ENCODE data around the gene NINJ2. TPM values are rescaled to one million over a fixed set of nuclear protein-coding genes. Genes with fewer than 3 reads are reported as not detected.

The NINJ2 gene
- total RNA-seq, 2 donors from 2014 or later = 5.2 to 7.0 TPM

- intact Hi-C loops (cut with DNase I) = no loop called here
- ATAC-seq = no peak
- no peak for DNase-seq
Measured at GRCh38 chr12:627285-627684, 36.0 kb downstream of the NINJ2 start.

DNA sequence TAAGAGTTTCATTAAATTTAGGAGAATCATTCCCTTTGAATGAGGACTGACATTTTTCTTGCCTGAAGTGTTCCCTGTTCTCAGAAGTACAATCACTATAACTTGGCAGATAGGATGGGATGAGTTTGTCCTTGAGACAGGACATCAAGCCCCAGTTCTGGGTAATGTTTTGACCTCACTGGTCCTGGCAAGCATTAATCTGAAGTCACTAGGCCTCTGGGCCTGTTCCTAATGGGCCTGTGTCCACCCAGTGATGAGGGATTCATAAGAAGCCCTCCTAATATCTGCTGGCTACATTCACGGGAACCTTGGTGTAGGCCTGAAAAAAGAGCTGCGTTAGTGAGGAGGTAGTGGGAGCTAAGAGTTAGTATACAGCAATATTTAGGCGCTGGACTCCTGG, 37.2 kb downstream of the NINJ2 start:
- peak; percentile 24 to 31 for ATAC-seq
- intact Hi-C loops (cut with DNase I) = no loop called here
- no peak for DNase-seq

DNA sequence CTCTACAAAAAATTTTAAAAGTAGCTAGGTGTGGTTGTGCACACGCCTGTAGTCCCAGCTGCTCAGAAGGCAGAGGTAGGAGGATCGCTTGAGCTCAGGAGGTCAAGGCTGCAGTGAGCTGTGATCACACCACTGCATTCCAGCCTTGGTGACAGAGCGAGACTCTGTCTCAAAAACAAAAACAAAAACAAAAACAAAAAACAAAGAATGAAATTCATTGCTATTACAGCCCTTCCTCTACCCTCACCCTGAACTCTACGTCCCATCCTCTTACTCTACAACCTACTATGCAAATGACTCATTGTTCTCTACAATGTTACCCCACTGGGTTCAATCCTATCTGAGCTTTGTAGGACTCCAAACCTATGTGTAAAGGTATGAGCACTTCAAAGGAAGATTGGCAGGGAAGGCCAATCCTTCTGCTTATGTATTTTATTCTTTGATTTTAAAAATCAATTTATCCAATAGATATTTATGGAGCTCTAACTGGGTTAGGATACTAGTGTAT, 39.3 kb downstream of the NINJ2 start:
- intact Hi-C loops (cut with DNase I) = no loop called here
- no peak for DNase-seq
- no peak for ATAC-seq

DNA sequence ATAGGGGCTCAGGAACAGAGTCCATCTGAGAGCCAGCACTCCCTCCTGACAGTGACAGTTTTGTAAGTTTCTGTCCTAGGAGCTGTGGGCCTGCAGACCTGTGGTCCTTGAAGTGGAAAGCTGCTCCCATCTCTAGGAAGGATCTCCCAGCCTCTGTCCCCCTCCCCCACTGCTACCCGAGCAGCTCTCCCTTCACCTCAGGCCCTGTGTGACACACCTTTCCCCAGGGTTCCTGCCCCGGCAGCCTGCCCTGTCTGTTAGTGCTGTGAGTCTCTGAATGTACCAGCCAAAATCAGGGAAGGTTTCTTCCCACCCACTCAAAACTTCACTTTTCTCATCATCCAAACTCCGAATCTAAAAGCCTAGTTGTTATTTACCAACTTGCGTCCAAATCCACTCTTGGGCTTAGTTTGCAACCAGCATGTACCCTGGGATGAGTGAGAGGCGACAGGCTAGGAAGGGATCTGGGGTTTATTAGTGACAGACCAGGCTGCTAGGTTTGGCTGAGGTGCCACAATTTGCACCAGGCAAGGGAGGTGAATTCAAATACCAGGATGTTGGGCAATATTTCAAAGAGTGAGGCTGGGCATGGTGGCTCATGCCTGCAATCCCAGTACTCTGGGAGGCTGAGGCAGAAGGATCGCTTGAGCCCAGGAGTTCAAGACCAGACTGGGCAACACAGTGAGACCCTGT, 39.9 kb downstream of the NINJ2 start:
- DNase-seq = no peak
- intact Hi-C loops (cut with DNase I) = no loop called here
- peak; percentile 47 to 83 for ATAC-seq

DNA sequence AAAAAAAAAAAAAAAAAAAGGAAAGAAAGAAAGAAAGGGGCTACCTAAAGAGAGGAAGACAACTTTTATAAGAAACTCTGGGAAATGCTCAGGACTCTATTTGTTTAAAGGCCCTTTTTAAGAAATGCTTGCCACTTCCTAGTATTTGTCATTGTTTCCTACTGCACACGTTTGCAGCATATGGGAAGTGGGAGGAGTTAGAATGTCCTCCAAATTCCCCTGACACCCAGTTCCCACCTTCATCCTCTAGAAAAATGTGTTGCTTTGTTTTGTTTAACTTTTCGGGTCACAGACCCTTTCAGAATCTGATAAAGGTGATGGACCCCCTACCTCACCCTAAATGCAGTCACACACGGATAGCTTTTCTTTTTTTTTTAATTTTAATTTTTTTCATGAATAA, 40.8 kb downstream of the NINJ2 start:
- intact Hi-C loops (cut with DNase I) = no loop called here
- DNase-seq = no peak
- ATAC-seq = peak in 1 of 2 donors; percentile 21

- intact Hi-C loops (cut with DNase I) = no loop called here
- peak in 1 of 2 donors; percentile 6 for ATAC-seq
Measured at GRCh38 chr12:619346-619745, 43.9 kb downstream of the NINJ2 start.

GRCh38 chr12:618605-619004, 44.6 kb downstream of the NINJ2 start:
- DNase-seq = no peak
- ATAC-seq = no peak
- intact Hi-C loops (cut with DNase I) = no loop called here

More at GRCh38 chr12:619346-619745, 43.9 kb downstream of the NINJ2 start:
- no peak for DNase-seq

DNA sequence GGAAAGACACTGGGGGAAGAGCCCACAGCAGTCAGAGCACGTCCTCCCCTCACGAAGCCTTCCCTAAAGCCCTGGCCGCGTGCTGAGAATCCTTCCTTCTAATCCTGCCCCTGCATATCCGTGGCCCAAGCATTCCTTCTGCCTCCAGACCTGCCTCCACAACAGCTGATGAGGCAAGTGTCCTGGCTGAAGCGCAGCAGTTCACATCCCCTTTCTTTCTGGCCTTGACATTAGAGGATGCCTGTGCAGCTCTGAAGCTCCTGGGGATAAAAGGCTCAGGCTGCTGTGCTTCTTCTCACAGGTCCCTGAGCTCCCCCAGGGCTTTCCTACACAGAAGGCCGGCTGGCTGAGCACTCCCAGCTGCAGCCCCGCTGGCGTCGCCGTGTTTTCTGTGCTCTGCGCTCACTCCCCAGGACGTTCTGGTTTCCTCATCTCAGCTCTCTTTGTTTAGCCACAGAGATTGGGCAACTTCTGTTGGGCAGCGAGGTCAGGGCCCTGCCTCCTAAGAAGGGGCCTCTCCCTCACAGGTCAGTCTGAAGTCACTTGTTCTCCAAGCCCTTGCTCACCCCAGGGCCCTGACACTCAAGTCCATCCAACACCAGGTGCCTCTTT, 45.8 kb downstream of the NINJ2 start:
- DNase-seq (peak; percentile 55), ATAC-seq (peak; percentile 37 to 39)
- intact Hi-C loops (cut with DNase I) = no loop called here

GRCh38 chr12:615620-616019, 47.6 kb downstream of the NINJ2 start:
- DNase-seq = peak; percentile 57
- ATAC-seq = peak; percentile 55 to 67
- intact Hi-C loops (cut with DNase I) = no loop called here

- intact Hi-C loops (cut with DNase I) = no loop called here
- ATAC-seq (peak; percentile 28 to 48), DNase-seq (no peak)
Measured at GRCh38 chr12:614411-614970, 48.8 kb downstream of the NINJ2 start.

- intact Hi-C loops (cut with DNase I) = no loop called here
- no peak for DNase-seq
- ATAC-seq = no peak
Measured at GRCh38 chr12:613996-614395, 49.2 kb downstream of the NINJ2 start.

- ATAC-seq (no peak), DNase-seq (no peak)
- intact Hi-C loops (cut with DNase I) = no loop called here
Measured at GRCh38 chr12:612886-613285, 50.4 kb downstream of the NINJ2 start.

- intact Hi-C loops (cut with DNase I) = no loop called here
- ATAC-seq (no peak), DNase-seq (no peak)
Measured at GRCh38 chr12:612293-612692, 51.0 kb downstream of the NINJ2 start.

DNA sequence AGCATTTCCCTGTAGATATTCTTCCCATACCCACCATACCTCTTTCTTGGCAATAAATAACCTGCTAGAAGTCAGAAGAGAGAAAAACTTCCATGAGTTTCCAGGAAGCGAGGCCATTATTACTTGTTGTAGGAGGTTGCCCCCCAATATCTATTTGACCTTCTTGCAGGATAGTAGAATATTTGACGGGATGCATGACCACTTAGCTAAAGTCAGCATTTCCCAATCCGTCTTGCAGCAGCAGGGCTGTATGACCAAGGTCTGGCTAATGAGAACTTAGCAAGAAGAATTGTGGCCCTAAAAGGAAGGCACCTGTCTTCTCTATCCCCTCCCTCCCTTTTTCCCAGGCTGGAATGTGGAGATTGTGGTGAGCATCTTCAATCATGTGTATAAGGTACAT, 51.5 kb downstream of the NINJ2 start:
- no peak for DNase-seq
- intact Hi-C loops (cut with DNase I) = no loop called here
- ATAC-seq = no peak

DNA sequence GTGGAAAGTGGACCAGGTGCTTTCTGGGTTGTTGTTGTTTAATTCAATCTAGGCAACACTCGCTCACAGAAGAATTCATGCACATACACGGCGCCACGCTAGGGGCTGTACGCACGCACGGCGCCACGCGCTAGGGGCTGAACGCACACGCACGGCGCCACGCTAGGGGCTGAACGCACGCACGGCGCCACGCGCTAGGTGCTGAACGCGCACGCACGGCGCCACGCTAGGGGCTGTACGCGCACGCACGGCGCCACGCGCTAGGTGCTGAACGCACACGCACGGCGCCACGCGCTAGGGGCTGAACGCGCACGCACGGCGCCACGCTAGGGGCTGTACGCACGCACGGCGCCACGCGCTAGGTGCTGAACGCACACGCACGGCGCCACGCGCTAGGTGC, 54.3 kb downstream of the NINJ2 start:
- ATAC-seq (no peak), DNase-seq (no peak)
- intact Hi-C loops (cut with DNase I) = no loop called here

GRCh38 chr12:608413-608812, 54.8 kb downstream of the NINJ2 start:
- no peak for ATAC-seq
- peak; percentile 5 for DNase-seq
- intact Hi-C loops (cut with DNase I) = no loop called here

- ATAC-seq (peak; percentile 53 to 68), DNase-seq (peak; percentile 79)
- intact Hi-C loops (cut with DNase I) = no loop called here
Measured at GRCh38 chr12:607541-608001, 55.7 kb downstream of the NINJ2 start.

GRCh38 chr12:604956-605355, 58.3 kb downstream of the NINJ2 start:
- DNase-seq = peak; percentile 5
- intact Hi-C loops (cut with DNase I) = no loop called here
- no peak for ATAC-seq

DNA sequence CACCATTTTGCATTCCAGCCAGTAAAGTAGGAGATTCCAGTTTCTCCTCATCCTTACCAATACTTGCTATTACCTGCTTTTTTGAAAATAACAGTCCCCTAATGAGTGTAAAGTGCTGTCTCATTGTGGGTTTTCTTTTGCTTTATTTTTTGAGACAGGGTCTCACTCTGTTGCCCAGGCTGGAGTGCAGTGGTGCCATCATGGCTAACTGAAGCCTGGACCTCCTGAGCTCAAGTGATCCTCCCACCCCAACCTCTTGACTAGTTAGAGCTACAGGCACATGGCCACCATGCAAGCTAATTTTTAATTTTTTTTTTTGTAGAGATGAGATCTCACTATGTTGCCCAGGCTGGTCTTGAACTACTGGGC, 60.6 kb downstream of the NINJ2 start:
- no peak for ATAC-seq
- intact Hi-C loops (cut with DNase I) = no loop called here
- DNase-seq = peak; percentile 3

DNA sequence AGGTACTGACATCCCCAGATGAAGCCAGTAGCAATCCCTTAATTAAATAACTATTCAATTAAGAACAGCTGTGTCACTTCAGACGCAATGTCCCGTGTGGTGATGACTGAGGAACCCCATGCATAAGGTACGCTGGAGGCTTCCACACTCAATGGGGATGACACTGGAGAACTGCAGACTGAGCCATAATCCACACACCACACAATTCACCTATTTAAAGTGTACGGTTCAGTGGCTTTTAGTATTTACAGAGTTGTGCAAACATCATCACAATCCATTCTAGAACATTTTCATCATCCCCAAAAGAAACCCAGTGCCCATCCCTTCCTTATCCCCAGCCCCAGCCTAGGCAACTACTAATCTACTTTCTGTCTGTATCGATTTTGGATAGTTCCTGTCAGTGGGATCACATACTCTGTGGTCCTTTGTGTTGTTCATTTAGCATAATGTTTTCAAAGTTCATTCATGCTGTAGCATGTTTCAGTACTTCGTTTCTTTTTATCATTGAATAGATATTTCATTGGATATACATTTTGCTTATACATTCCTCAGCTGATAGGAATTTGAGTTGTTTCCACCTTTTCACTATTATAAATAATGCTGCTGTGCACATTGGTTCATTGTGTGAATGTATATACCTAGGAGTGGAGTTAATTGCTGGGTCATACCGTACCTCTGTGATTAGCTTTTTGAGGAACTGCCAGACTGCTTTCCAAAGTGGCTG, 61.1 kb downstream of the NINJ2 start:
- intact Hi-C loops (cut with DNase I) = no loop called here
- DNase-seq (no peak), ATAC-seq (no peak)

Measured in left cardiac atrium (tissue), 4 donors.